ENCODE results near the gene LMTK2.

DNA sequence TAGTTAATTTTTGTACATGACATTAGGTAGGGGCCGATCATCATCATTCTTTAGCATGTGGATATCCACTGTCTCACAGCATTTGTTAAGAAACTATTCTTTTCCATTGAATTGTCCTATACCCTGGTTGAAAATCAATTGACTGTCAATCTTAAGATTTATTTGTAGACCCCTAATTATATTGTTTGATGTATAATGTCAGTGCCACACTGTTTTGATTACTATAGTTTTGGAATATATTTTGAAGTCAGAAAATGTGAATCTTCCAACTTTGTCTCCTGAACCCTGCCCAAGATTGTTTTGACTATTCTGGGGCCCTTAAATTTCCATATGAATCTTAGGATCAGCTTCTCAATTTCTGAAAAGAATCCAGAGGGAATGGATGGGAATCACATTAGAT is 6.6 kb upstream of the LMTK2 start:
- TF ChIP-seq POLR2A (IDR thresholded peaks at IDR 0.05; ENCODE audit: low read depth, low read length), result no peak
- no peak for TF ChIP-seq POLR2AphosphoS5 (IDR thresholded peaks at IDR 0.05; ENCODE audit: low read depth, low read length)
